ENCODE results near the gene MFAP5. TPM values are rescaled to one million over a fixed set of nuclear protein-coding genes. Genes with fewer than 3 reads are reported as not detected.

Gene MFAP5
- total and polyA plus RNA-seq, 2 of the 4 experiments (the other 2 are of a cell fraction), result 0.90 to 1.9 TPM

DNA sequence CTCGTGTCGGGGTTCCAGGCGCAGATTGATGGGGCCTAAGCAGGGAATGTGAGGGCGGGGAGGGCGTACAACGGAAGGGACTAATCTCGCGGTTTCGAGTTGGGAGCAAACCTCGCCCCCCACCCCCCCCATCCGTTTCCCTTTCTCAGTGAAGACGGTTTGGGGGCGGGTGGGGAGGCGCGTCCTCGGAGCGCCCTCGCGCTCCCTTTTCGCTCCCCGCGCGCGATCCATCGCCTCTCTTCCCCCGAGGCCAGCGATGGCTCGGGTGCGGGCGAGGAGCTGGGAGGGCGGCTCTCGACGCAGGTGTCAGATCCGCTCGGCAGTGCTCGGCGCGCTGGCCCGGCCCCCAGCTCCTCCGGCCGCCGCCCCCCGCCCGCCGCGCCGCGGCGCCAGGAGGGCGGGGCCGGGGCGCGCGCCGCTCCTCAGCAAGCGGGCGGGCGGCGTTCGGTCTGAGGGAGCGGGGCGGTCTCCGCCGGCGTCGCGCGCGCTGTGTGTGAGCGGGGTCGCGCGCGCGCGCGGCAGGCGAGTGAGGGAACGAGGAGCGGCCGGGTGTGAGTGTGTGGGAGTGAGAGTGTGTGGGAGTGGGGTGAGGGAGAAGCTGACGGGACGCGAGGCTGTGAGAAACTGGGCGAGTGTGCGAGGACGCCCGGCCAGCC, 35.0 kb upstream of the MFAP5 start, which contains the start of gene RIMKLB (continued):
- TF ChIP-seq RFX5 (IDR thresholded peaks at IDR 0.05; ENCODE audit: low read depth, low read length), result no peak
- no peak for TF ChIP-seq SMC3 (IDR thresholded peaks at IDR 0.05; ENCODE audit: low read depth, low read length)

DNA sequence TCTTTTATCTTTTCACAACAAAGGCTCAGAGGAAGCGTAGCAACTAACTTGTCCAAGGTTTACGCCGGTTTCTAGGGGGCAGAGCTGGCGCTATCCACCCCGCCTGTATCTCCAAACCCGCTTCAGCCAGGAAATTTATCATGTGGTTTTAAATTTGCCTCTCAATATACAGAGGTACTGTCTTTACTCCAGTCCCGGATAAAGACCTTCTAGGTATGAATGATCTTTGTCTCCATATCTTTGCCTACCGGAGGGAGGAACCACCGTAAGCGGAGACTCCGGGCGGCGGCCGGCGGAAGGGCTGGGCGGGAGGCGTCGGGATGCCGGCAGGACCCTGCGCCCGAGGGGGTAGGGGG, 34.5 kb upstream of the MFAP5 start:
- Histone ChIP-seq H3K9me3 (ENCODE audit: control insufficient read depth, insufficient read depth, low read length) (no peaks in the 10 kb centered on the region), H4K20me1 (ENCODE audit: insufficient read depth, low read length) (peaks cover 6% of the 10 kb centered on the region; the same call in 1 of the 2 replicates), H2BK120ac (ENCODE audit: low read depth, low read length) (no peak overlapping the region), H2AFZ (replicated peaks; ENCODE audit: low read length, poor library complexity) (peak overlapping the region; percentile 94), H3K9me1 (ENCODE audit: insufficient read depth, low read length) (no peaks in the 10 kb centered on the region), H4K5ac (ENCODE audit: low read depth, low read length) (no peak overlapping the region), H3K4me2 (ENCODE audit: low read depth, low read length) (peak overlapping the region; percentile 86), H3K79me1 (ENCODE audit: low read depth in 1 of 2, low read length in 2 of 2) (peaks cover 4 to 19% of the 10 kb centered on the region in 2 experiments; a peak in 1 of 4 replicates), H3K18ac (ENCODE audit: low read depth, low read length) (no peak overlapping the region), H3K4me1 (ENCODE audit: control insufficient read depth, insufficient read depth, low read length) (no peaks in the 10 kb centered on the region), H2BK15ac (ENCODE audit: low read depth, low read length) (no peak overlapping the region), H2BK5ac (ENCODE audit: low read depth, low read length, poor library complexity, severe bottlenecking) (no peak overlapping the region), H4K91ac (ENCODE audit: insufficient read depth, low read depth, low read length) (no peak overlapping the region), H2AK5ac (ENCODE audit: low read depth, low read length) (no peak overlapping the region), H3K14ac (replicated peaks; ENCODE audit: low read depth, low read length) (no peak overlapping the region), H3K9ac (ENCODE audit: low read depth, low read length) (peak overlapping the region; percentile 71), H2AK9ac (replicated peaks; ENCODE audit: low read depth, low read length, poor library complexity) (no peak overlapping the region), H3K23ac (ENCODE audit: low read depth, low read length) (0 out of 2 replicates have a peak overlapping the region, but pooled peaks have one; percentile 4), H3K36me3 (ENCODE audit: control insufficient read depth, insufficient read depth, low read length) (no peaks in the 10 kb centered on the region), H3K56ac (ENCODE audit: extremely low read depth, insufficient read depth, low read length) (no peak overlapping the region; the same call in 1 of the 2 replicates), H3K27ac (ENCODE audit: insufficient read depth, low read length) (peak overlapping the region; percentile 56; the same call in 1 of the 2 replicates), H3K27me3 (ENCODE audit: control insufficient read depth, insufficient read depth, low read length) (no peaks in the 10 kb centered on the region), H4K8ac (ENCODE audit: low read depth in 2 of 2, low read length in 2 of 2) (peak overlapping the region in 1 of 2 experiments; percentile 25; a peak in 2 of 4 replicates), H3K4ac (ENCODE audit: low read depth, low read length) (no peak overlapping the region), H2BK20ac (ENCODE audit: low read depth, low read length) (no peak overlapping the region), H3K4me3 (ENCODE audit: insufficient read depth, low read depth, low read length) (peak overlapping the region; percentile 97)
- dilution Hi-C loops (cut with HindIII; ENCODE audit: low sequenced_read_pairs, unreplicated experiment) (no loop called here), in situ Hi-C loops (cut with MboI; ENCODE audit: low sequenced_read_pairs) (no loop called here), intact Hi-C loops (cut with micrococcal nuclease) (loop anchor here (5.0 kb wide), 2 partner anchors 85 to 725 kb away; no protein-coding TSS in a partner anchor)
- BruUV-seq (replicated peaks), result no TSS peak
- POLR2A ChIA-PET (ENCODE audit: unreplicated experiment), result no interaction called here
- ATAC-seq (ENCODE audit: low read depth) (peak; percentile 6), DNase-seq (peak; percentile 27)
- CTCF ChIA-PET, result no interaction called here
- 0% methylated on average over 5 of the region's 21 CpGs; no CpG with 5 or more reads in 1 of the 2 experiments for WGBS, 2 experiments (ENCODE audit: extremely low coverage in 2 of 2, insufficient read length in 1 of 2)
- TF ChIP-seq POLR2A (IDR thresholded peaks at IDR 0.05; ENCODE audit: low read depth, low read length) (no peak), SMC3 (IDR thresholded peaks at IDR 0.05; ENCODE audit: low read depth, low read length) (no peak), MAZ (IDR thresholded peaks at IDR 0.05; ENCODE audit: borderline replicate concordance, low read depth, low read length) (no peak), MAFK (IDR thresholded peaks at IDR 0.05; ENCODE audit: low read depth, low read length) (no peak), CEBPB (IDR thresholded peaks at IDR 0.05; ENCODE audit: low read depth, low read length) (no peak), RAD21 (IDR thresholded peaks at IDR 0.05; ENCODE audit: low read length) (no peak), BHLHE40 (IDR thresholded peaks at IDR 0.05; ENCODE audit: low read depth, low read length) (no peak), NFE2L2 (IDR thresholded peaks at IDR 0.05; ENCODE audit: low read depth, low read length) (no peak), MXI1 (IDR thresholded peaks at IDR 0.05; ENCODE audit: borderline replicate concordance, low read depth, low read length) (no peak)
- TF ChIP-seq, protein P1, sequence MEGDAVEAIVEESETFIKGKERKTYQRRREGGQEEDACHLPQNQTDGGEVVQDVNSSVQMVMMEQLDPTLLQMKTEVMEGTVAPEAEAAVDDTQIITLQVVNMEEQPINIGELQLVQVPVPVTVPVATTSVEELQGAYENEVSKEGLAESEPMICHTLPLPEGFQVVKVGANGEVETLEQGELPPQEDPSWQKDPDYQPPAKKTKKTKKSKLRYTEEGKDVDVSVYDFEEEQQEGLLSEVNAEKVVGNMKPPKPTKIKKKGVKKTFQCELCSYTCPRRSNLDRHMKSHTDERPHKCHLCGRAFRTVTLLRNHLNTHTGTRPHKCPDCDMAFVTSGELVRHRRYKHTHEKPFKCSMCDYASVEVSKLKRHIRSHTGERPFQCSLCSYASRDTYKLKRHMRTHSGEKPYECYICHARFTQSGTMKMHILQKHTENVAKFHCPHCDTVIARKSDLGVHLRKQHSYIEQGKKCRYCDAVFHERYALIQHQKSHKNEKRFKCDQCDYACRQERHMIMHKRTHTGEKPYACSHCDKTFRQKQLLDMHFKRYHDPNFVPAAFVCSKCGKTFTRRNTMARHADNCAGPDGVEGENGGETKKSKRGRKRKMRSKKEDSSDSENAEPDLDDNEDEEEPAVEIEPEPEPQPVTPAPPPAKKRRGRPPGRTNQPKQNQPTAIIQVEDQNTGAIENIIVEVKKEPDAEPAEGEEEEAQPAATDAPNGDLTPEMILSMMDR (conservative IDR thresholded peaks at IDR 0.05; ENCODE audit: low read depth, low read length), result no peak
- TF ChIP-seq, protein P2, sequence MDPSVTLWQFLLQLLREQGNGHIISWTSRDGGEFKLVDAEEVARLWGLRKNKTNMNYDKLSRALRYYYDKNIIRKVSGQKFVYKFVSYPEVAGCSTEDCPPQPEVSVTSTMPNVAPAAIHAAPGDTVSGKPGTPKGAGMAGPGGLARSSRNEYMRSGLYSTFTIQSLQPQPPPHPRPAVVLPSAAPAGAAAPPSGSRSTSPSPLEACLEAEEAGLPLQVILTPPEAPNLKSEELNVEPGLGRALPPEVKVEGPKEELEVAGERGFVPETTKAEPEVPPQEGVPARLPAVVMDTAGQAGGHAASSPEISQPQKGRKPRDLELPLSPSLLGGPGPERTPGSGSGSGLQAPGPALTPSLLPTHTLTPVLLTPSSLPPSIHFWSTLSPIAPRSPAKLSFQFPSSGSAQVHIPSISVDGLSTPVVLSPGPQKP (IDR thresholded peaks at IDR 0.05; ENCODE audit: borderline replicate concordance, low read depth, low read length), result no peak
- TF ChIP-seq, protein P3, sequence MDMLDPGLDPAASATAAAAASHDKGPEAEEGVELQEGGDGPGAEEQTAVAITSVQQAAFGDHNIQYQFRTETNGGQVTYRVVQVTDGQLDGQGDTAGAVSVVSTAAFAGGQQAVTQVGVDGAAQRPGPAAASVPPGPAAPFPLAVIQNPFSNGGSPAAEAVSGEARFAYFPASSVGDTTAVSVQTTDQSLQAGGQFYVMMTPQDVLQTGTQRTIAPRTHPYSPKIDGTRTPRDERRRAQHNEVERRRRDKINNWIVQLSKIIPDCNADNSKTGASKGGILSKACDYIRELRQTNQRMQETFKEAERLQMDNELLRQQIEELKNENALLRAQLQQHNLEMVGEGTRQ (IDR thresholded peaks at IDR 0.05; ENCODE audit: low read depth, low read length), result no peak
